ENCODE results near the gene KLHL29. TPM values are rescaled to one million over a fixed set of nuclear protein-coding genes. Genes with fewer than 3 reads are reported as not detected.

KLHL29 gene
- polyA plus RNA-seq, 2 donors, result 2.1 to 3.8 TPM

DNA sequence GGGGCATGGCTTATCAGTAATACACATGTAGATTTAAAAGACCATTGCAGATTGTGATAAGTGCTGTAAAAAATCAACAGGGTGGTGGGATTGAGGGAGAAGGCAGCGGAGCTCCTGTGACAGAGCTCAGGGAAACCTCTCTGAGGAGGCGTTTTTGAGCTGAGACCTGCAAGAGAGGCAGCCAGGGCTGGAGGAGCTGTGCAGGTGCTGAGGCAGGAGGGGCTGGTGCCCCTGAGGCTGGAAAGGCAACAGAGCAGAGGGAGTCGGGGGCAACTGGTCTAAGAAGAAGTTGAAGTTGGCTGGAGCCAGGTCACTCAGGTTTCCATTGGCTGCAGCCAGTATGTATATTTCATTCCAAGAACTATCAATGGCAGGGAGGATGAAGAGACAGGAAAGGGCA is 47.6 kb downstream of the KLHL29 start:
- WGBS, 2 donors, result 70 to 84% methylated on average over 3 of the region's 3 CpGs
- H3K9me3 ChIP-seq (ENCODE audit: control insufficient read depth in 2 of 2, insufficient read depth in 1 of 2, low read depth in 1 of 2, low read length in 1 of 2), result no peaks in the 10 kb centered on the region
- no peak overlapping the region for H3K27ac ChIP-seq (ENCODE audit: low read depth in 2 of 2, low read length in 1 of 2)
- H3K36me3 ChIP-seq (ENCODE audit: control insufficient read depth in 2 of 2, insufficient read depth in 2 of 2, low read length in 1 of 2), result no peaks in the 10 kb centered on the region
- H3K4me1 ChIP-seq (ENCODE audit: control insufficient read depth in 2 of 2, insufficient read depth in 2 of 2, low read length in 1 of 2), result peaks cover 0 to 4% of the 10 kb centered on the region in 2 donors
- H3K4me3 ChIP-seq (ENCODE audit: low read depth in 1 of 2, low read length in 2 of 2), result no peak overlapping the region
- H3K27me3 ChIP-seq (ENCODE audit: control insufficient read depth in 1 of 2, insufficient read depth in 2 of 2, low read length in 2 of 2), result no peaks in the 10 kb centered on the region

GRCh38 chr2:23433282-23433681 is 48.3 kb downstream of the KLHL29 start:
- Histone ChIP-seq H3K36me3 (ENCODE audit: control insufficient read depth in 2 of 2, insufficient read depth in 2 of 2, low read length in 1 of 2) (no peaks in the 10 kb centered on the region), H3K4me1 (ENCODE audit: control insufficient read depth in 2 of 2, insufficient read depth in 2 of 2, low read length in 1 of 2) (peaks cover 0 to 4% of the 10 kb centered on the region in 2 donors), H3K9me3 (ENCODE audit: control insufficient read depth in 2 of 2, insufficient read depth in 1 of 2, low read depth in 1 of 2, low read length in 1 of 2) (no peaks in the 10 kb centered on the region), H3K27ac (ENCODE audit: low read depth in 2 of 2, low read length in 1 of 2) (no peak overlapping the region), H3K4me3 (ENCODE audit: low read depth in 1 of 2, low read length in 2 of 2) (no peak overlapping the region), H3K27me3 (ENCODE audit: control insufficient read depth in 1 of 2, insufficient read depth in 2 of 2, low read length in 2 of 2) (no peaks in the 10 kb centered on the region)
- WGBS, 2 donors, result 89 to 93% methylated on average over 6 of the region's 6 CpGs

- H3K27ac ChIP-seq (ENCODE audit: low read depth in 2 of 2, low read length in 1 of 2), result no peak overlapping the region
- peaks cover 0 to 4% of the 10 kb centered on the region in 2 donors for H3K4me1 ChIP-seq (ENCODE audit: control insufficient read depth in 2 of 2, insufficient read depth in 2 of 2, low read length in 1 of 2)
- no peaks in the 10 kb centered on the region for H3K36me3 ChIP-seq (ENCODE audit: control insufficient read depth in 2 of 2, insufficient read depth in 2 of 2, low read length in 1 of 2)
- H3K27me3 ChIP-seq (ENCODE audit: control insufficient read depth in 1 of 2, insufficient read depth in 2 of 2, low read length in 2 of 2), result no peaks in the 10 kb centered on the region
- H3K9me3 ChIP-seq (ENCODE audit: control insufficient read depth in 2 of 2, insufficient read depth in 1 of 2, low read depth in 1 of 2, low read length in 1 of 2), result no peaks in the 10 kb centered on the region
- no peak overlapping the region for H3K4me3 ChIP-seq (ENCODE audit: low read depth in 1 of 2, low read length in 2 of 2)
- WGBS, 2 donors, result 41 to 49% methylated on average over 6 of the region's 6 CpGs
Observed at GRCh38 chr2:23434721-23435121, 49.7 kb downstream of the KLHL29 start.

GRCh38 chr2:23435250-23436035 is 50.5 kb downstream of the KLHL29 start:
- WGBS, 2 donors, result 73 to 76% methylated on average over 9 of the region's 9 CpGs
- H3K4me3 ChIP-seq (ENCODE audit: low read depth in 1 of 2, low read length in 2 of 2), result no peak overlapping the region
- no peak overlapping the region for H3K27ac ChIP-seq (ENCODE audit: low read depth in 2 of 2, low read length in 1 of 2)
- H3K36me3 ChIP-seq (ENCODE audit: control insufficient read depth in 2 of 2, insufficient read depth in 2 of 2, low read length in 1 of 2), result no peaks in the 10 kb centered on the region
- peaks cover 0 to 4% of the 10 kb centered on the region in 2 donors for H3K4me1 ChIP-seq (ENCODE audit: control insufficient read depth in 2 of 2, insufficient read depth in 2 of 2, low read length in 1 of 2)
- no peaks in the 10 kb centered on the region for H3K27me3 ChIP-seq (ENCODE audit: control insufficient read depth in 1 of 2, insufficient read depth in 2 of 2, low read length in 2 of 2)
- H3K9me3 ChIP-seq (ENCODE audit: control insufficient read depth in 2 of 2, insufficient read depth in 1 of 2, low read depth in 1 of 2, low read length in 1 of 2), result no peaks in the 10 kb centered on the region

- Histone ChIP-seq H3K36me3 (ENCODE audit: control insufficient read depth in 2 of 2, insufficient read depth in 2 of 2, low read length in 1 of 2) (no peaks in the 10 kb centered on the region), H3K27me3 (ENCODE audit: control insufficient read depth in 1 of 2, insufficient read depth in 2 of 2, low read length in 2 of 2) (no peaks in the 10 kb centered on the region), H3K27ac (ENCODE audit: low read depth in 2 of 2, low read length in 1 of 2) (no peak overlapping the region), H3K4me3 (ENCODE audit: low read depth in 1 of 2, low read length in 2 of 2) (no peak overlapping the region), H3K4me1 (ENCODE audit: control insufficient read depth in 2 of 2, insufficient read depth in 2 of 2, low read length in 1 of 2) (peaks cover 0 to 4% of the 10 kb centered on the region in 2 donors), H3K9me3 (ENCODE audit: control insufficient read depth in 2 of 2, insufficient read depth in 1 of 2, low read depth in 1 of 2, low read length in 1 of 2) (peaks cover 2% of the 10 kb centered on the region in 2 donors)
- WGBS, 2 donors, result 49% methylated on average over 16 of the region's 16 CpGs
Observed at GRCh38 chr2:23436346-23437098, 51.5 kb downstream of the KLHL29 start.

DNA sequence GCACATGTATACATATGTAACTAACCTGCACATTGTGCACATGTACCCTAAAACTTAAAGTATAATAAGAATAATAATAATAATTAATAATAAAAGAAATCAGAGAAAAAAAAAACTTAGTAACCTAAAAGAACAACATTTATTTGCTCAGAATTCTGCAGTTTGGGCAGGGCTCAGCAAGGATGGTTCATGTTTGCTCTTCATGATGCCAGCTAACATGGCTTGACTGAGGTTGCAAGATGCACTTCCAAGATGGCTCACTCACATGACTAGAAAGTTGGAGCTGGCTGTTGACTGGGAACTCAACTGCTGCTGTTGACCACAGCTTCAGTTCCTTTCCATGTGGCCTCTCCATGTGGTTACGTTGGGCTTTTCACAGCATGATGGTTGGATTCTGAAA is 56.4 kb downstream of the KLHL29 start:
- WGBS, 2 donors, result 85 to 94% methylated on average over 1 of the region's 1 CpG
- Histone ChIP-seq H3K4me3 (ENCODE audit: low read depth in 1 of 2, low read length in 2 of 2) (no peak overlapping the region), H3K36me3 (ENCODE audit: control insufficient read depth in 2 of 2, insufficient read depth in 2 of 2, low read length in 1 of 2) (no peaks in the 10 kb centered on the region), H3K9me3 (ENCODE audit: control insufficient read depth in 2 of 2, insufficient read depth in 1 of 2, low read depth in 1 of 2, low read length in 1 of 2) (peaks cover 3 to 4% of the 10 kb centered on the region in 2 donors), H3K27me3 (ENCODE audit: control insufficient read depth in 1 of 2, insufficient read depth in 2 of 2, low read length in 2 of 2) (no peaks in the 10 kb centered on the region), H3K4me1 (ENCODE audit: control insufficient read depth in 2 of 2, insufficient read depth in 2 of 2, low read length in 1 of 2) (no peaks in the 10 kb centered on the region), H3K27ac (ENCODE audit: low read depth in 2 of 2, low read length in 1 of 2) (no peak overlapping the region)

DNA sequence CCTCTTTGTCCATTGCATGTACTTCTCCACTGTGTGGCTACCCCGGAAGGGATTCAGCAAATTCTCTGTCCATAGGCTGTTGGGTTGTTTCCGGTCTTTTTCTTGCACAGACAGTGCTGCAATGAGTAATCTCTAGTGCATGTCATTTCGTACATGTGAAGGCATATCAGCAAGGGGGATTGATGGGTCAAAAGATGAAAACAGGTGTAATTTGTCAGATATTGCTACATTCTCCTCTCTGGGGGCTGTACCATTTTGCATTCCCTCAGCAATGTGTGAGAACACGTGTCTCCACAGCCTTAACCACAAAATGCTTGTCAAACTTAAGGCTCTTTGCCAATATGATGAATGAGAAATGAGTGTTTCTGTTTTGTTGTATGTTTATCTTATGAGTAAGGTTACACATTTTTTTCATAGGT is 60.5 kb downstream of the KLHL29 start:
- Histone ChIP-seq H3K27ac (ENCODE audit: low read depth in 2 of 2, low read length in 1 of 2) (no peak overlapping the region), H3K9me3 (ENCODE audit: control insufficient read depth in 2 of 2, insufficient read depth in 1 of 2, low read depth in 1 of 2, low read length in 1 of 2) (peaks cover 3 to 4% of the 10 kb centered on the region in 2 donors), H3K36me3 (ENCODE audit: control insufficient read depth in 2 of 2, insufficient read depth in 2 of 2, low read length in 1 of 2) (no peaks in the 10 kb centered on the region), H3K4me3 (ENCODE audit: low read depth in 1 of 2, low read length in 2 of 2) (no peak overlapping the region), H3K4me1 (ENCODE audit: control insufficient read depth in 2 of 2, insufficient read depth in 2 of 2, low read length in 1 of 2) (peaks cover 2 to 3% of the 10 kb centered on the region in 2 donors), H3K27me3 (ENCODE audit: control insufficient read depth in 1 of 2, insufficient read depth in 2 of 2, low read length in 2 of 2) (no peaks in the 10 kb centered on the region)
- 63 to 68% methylated on average over 4 of the region's 4 CpGs for WGBS, 2 donors

DNA sequence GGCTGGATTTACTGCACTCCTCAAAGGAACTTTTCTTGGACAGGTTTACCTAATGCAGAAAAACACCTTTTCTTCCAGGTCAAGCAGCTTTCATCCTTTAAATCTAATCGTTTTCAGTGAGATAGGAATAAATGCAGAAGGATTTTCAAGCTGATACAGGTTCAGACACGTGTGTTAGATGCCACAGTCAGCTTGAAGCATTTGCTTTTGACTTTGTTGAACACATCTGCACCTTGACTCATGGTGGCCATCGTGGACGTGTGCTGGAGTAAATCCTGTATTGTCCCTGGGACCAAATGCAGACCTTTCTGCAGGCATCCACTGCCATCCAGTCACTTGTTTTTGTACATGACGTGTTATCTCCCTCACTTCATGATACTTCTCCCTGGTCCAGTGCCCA is 61.9 kb downstream of the KLHL29 start:
- no peaks in the 10 kb centered on the region for H3K27me3 ChIP-seq (ENCODE audit: control insufficient read depth in 1 of 2, insufficient read depth in 2 of 2, low read length in 2 of 2)
- WGBS, 2 donors, result 55 to 75% methylated on average over 5 of the region's 5 CpGs

DNA sequence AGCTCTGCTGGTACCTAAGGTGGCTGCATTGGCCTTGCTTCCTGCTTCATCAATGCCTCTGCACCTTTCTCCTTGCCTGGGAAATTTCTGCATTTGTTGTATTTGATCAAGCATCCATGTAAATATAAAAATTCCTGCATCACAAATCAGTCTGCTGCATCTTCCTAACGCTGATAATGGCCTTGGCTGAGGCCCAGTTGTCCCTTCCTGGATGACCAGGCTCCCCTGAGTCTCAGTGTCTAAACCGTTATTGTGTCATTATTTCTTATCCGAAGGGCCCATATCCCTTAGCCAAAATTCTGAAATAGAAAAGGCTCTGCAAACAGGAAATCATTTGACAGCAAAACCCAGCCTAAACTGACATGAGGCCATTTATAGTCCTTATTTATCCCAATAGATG is 62.4 kb downstream of the KLHL29 start:
- WGBS, 2 donors, result 68 to 75% methylated on average over 3 of the region's 3 CpGs

More for the DNA sequence above, 61.9 kb downstream of the KLHL29 start:
- H3K4me3 ChIP-seq (ENCODE audit: low read depth in 1 of 2, low read length in 2 of 2), result no peak overlapping the region
- H3K9me3 ChIP-seq (ENCODE audit: control insufficient read depth in 2 of 2, insufficient read depth in 1 of 2, low read depth in 1 of 2, low read length in 1 of 2), result no peaks in the 10 kb centered on the region
- H3K36me3 ChIP-seq (ENCODE audit: control insufficient read depth in 2 of 2, insufficient read depth in 2 of 2, low read length in 1 of 2), result no peaks in the 10 kb centered on the region
- H3K4me1 ChIP-seq (ENCODE audit: control insufficient read depth in 2 of 2, insufficient read depth in 2 of 2, low read length in 1 of 2), result peaks cover 2 to 3% of the 10 kb centered on the region in 2 donors
- no peak overlapping the region for H3K27ac ChIP-seq (ENCODE audit: low read depth in 2 of 2, low read length in 1 of 2)

More for the DNA sequence above, 62.4 kb downstream of the KLHL29 start:
- Histone ChIP-seq H3K4me1 (ENCODE audit: control insufficient read depth in 2 of 2, insufficient read depth in 2 of 2, low read length in 1 of 2) (peaks cover 2 to 3% of the 10 kb centered on the region in 2 donors), H3K36me3 (ENCODE audit: control insufficient read depth in 2 of 2, insufficient read depth in 2 of 2, low read length in 1 of 2) (no peaks in the 10 kb centered on the region), H3K27ac (ENCODE audit: low read depth in 2 of 2, low read length in 1 of 2) (no peak overlapping the region), H3K4me3 (ENCODE audit: low read depth in 1 of 2, low read length in 2 of 2) (no peak overlapping the region), H3K9me3 (ENCODE audit: control insufficient read depth in 2 of 2, insufficient read depth in 1 of 2, low read depth in 1 of 2, low read length in 1 of 2) (no peaks in the 10 kb centered on the region), H3K27me3 (ENCODE audit: control insufficient read depth in 1 of 2, insufficient read depth in 2 of 2, low read length in 2 of 2) (no peaks in the 10 kb centered on the region)
